Measurements from ENCODE around the gene EIF2AK2.
"Not testable (repeated sequence)": the region's sequence is repeated elsewhere in the genome, so short reads cannot be mapped to it uniquely, and the experiment has no call there.

Gene EIF2AK2

GRCh38 chr2:37156857-37157714 is at the start of gene EIF2AK2:
Gene EIF2AK2 (minus strand): TSS chr2:37156980. CDS start chr2:37147806, 9,174 bp downstream.
- FAIRE-seq, result no peak

- FAIRE-seq, result no peak
Measured at GRCh38 chr2:37205689-37206341, 49.0 kb upstream of the EIF2AK2 start.

GRCh38 chr2:37205071-37205661 is 48.4 kb upstream of the EIF2AK2 start:
- FAIRE-seq, result not testable (repeated sequence)

- FAIRE-seq, result no peak
Measured at GRCh38 chr2:37203708-37204107, 46.9 kb upstream of the EIF2AK2 start.

- no peak for FAIRE-seq
Measured at GRCh38 chr2:37201766-37202165, 45.0 kb upstream of the EIF2AK2 start.

- no peak for FAIRE-seq
Measured at GRCh38 chr2:37201208-37201607, 44.4 kb upstream of the EIF2AK2 start.

GRCh38 chr2:37198681-37199065 is 41.9 kb upstream of the EIF2AK2 start:
- FAIRE-seq, result no peak

- no peak for FAIRE-seq
Measured at GRCh38 chr2:37196320-37197195, 39.8 kb upstream of the EIF2AK2 start, which contains the start of gene CEBPZOS. Gene CEBPZOS (plus strand): TSS chr2:37196496. CDS start chr2:37199705, 3,209 bp downstream.

- FAIRE-seq, result not testable (repeated sequence)
Measured at GRCh38 chr2:37195862-37196319, 39.1 kb upstream of the EIF2AK2 start.

- FAIRE-seq, result no peak
Measured at GRCh38 chr2:37192551-37192950, 35.8 kb upstream of the EIF2AK2 start.

- FAIRE-seq, result no peak
Measured at GRCh38 chr2:37191747-37192146, 35.0 kb upstream of the EIF2AK2 start.

GRCh38 chr2:37191253-37191652 is 34.5 kb upstream of the EIF2AK2 start:
- FAIRE-seq, result no peak

GRCh38 chr2:37190290-37190689 is 33.5 kb upstream of the EIF2AK2 start:
- FAIRE-seq, result no peak

- FAIRE-seq, result no peak
Measured at GRCh38 chr2:37189452-37190153, 32.8 kb upstream of the EIF2AK2 start.

- FAIRE-seq, result no peak
Measured at GRCh38 chr2:37188570-37188969, 31.8 kb upstream of the EIF2AK2 start, which contains the start of gene SULT6B1. Gene SULT6B1 (minus strand): TSS chr2:37188670. CDS start chr2:37188640, 30 bp downstream.

- no peak for FAIRE-seq
Measured at GRCh38 chr2:37181726-37182684, 25.2 kb upstream of the EIF2AK2 start.

GRCh38 chr2:37180640-37181039 is 23.9 kb upstream of the EIF2AK2 start:
- FAIRE-seq, result no peak

- no peak for FAIRE-seq
Measured at GRCh38 chr2:37180006-37180639, 23.3 kb upstream of the EIF2AK2 start.

GRCh38 chr2:37173741-37174140 is 17.0 kb upstream of the EIF2AK2 start:
- no peak for FAIRE-seq

GRCh38 chr2:37171624-37171950 is 14.8 kb upstream of the EIF2AK2 start:
- no peak for FAIRE-seq
